IPS-18c (cell line): ENCODE measurements around the gene ICE1.
"Not testable (repeated sequence)": the region's sequence is repeated elsewhere in the genome, so short reads cannot be mapped to it uniquely, and the experiment has no call there.

Experiments
- H3K4me3 ChIP-seq: 2 replicates; pipeline ENCODE4 v1.7.0; 2013; ENCODE audit warnings: low read depth, mild to moderate bottlenecking, low read length, moderate library complexity; ENCODE audit not compliant: insufficient read depth
- H3K9me3 ChIP-seq: one replicate; pipeline ENCODE4 v1.6.1; 2013; ENCODE audit warnings: mild to moderate bottlenecking, low read length, moderate library complexity; ENCODE audit not compliant: control insufficient read depth, insufficient read depth

ICE1 gene

DNA sequence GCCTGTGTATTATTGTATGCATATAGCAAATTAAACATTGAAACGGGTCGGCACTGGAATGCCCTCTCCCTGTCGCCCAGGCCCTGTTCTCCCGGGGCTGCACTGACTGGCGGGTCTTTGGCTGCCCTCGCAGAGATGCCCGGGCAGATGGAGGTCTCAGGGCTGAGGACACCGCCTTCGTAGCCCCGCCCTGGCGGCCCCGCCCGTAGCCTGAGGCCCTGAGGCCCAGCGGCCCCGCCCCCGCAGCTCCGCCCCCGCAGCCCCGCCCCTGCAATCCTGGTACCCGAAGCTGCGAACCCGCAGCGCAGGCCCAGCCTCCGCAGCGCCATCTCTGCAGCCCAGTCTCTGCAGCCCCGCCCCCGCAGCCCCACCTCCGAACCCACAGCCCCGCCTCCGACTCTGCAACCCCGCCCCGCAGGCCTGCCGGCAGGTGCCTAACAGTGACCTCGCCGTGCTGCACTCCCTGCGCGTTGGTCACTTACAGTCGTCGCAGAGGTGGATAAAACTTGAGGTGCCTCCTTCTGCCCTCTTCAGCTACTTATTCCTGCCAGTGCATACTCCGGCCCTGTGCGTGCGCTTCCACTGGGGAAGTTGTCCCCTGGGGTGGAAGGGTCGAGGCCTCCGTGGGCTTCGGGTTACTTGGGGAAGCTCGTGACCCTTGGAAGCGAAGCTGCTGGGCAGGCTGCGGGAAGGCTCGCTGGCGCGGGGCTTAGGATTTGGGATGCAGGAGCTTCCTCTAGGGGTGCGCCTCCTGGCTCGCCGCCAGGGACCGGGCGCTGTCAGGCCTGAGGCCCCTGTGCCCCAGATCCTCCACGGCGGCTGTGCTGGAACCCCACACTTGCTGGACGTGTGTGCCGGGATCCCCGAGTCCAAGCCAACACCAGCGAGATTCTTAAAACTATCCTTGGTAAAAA lies 72.3 kb downstream of the ICE1 start:
- peak overlapping the region; percentile 45 for H3K4me3 ChIP-seq

DNA sequence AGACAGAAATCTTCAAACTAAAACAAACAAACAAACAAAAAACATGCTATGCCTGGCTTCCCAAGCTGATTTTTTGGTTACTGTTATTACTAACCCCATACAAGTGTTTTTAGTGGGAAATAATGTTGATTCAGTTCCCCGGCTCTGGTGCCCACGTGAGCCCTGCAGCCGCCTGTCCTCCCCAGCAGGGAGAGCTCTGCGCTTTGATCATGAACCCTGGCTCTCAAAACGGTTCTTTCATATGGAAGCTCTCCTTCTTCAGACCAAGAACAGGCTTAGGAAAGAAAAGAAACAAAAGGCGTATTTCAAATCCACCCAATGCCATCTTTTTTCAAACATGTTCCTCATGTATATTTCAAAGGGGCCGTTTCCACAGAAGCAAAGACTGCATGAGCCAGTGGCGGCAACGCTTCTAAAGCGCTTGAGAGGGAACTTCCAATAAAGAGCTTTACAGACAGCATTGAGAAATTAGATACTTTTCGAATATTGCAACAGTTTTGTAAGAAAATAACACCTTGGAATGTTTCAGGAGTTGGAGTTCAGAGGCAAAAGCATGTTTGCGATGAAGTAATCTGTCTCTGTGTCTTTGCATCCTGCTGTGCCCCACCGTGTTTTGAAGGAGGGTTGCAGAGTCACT lies 74.8 kb downstream of the ICE1 start:
- no peak overlapping the region for H3K4me3 ChIP-seq
- H3K9me3 ChIP-seq = no peaks in the 10 kb centered on the region

More for the DNA sequence above, 72.3 kb downstream of the ICE1 start:
- no peaks in the 10 kb centered on the region for H3K9me3 ChIP-seq

DNA sequence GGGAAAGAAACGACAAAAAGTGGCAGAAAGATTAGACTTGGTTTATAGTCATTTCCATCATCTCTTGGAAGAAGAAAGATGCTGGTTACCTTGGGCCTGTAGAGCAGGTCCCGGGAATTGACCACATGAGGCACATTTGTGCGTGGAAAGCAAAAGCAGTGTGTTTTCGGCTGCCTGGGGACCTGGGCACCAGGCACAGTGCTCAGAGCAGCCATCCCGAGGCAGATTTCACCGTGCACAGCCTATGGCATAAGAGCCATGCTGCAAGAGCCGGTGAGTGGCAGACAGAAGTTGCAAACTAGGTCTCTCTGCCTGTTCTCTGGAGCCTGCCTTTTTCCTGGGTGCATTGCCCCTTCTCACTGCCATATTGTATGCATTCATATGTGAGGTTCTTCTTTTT lies 77.0 kb downstream of the ICE1 start:
- Histone ChIP-seq H3K9me3 (no peaks in the 10 kb centered on the region), H3K4me3 (no peak overlapping the region)

DNA sequence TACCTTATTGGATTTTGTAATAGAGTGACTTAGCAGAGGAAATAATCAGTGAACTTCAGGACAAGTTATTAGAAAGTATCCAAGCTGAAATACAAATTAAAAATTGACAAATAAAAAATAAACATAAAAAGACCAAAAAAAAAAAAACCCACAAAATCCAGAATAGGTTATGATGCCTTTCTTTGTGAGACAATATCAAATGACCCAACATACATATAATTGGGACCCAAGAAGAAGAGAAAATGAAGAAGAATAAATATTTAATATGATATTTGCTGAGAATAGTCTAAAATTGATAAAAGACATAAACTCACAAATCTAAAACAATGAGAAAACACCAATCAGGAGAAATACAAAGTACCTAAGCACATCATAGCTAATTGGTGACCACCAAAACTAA lies 81.8 kb downstream of the ICE1 start:
- Histone ChIP-seq H3K9me3 (no peaks in the 10 kb centered on the region), H3K4me3 (no peak overlapping the region)

DNA sequence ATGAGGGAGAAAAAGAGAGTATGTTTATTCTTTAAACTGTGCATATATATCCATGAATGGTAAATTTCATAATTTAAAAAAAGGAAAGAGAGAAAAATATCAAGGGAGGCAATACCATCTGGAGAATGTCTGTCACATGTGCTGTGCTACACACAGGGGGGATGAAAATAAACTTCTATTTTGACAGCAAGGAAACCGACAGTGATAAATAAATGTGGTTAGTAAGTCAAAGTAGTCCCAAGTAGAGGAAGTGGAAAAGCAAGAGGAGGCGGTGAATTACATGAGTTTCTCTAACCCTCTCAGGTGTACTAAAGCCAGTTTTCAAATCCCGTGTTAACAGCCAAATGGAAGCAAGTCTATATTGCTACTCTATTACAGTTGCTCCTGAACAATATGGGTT lies 83.3 kb downstream of the ICE1 start:
- H3K9me3 ChIP-seq = no peaks in the 10 kb centered on the region
- H3K4me3 ChIP-seq = no peak overlapping the region

DNA sequence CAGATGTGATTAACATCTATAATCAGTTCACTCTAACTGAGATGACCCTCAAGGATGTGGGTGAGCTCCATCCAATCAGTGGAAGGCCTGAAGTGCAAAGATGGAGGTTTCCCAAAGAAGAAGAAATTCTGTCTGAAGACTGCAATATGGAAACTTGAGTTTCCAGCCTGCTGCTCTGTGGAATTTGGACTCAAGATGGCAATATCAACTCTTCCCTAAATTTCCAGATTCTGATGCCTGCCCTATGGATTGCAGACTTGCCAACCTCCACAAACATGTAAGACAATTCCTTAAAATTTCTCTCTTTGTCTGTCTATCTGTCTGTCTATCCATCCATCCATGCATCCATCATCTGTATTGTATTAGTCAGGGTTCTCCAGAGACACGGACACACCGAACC lies 85.9 kb downstream of the ICE1 start:
- H3K9me3 ChIP-seq = no peaks in the 10 kb centered on the region

DNA sequence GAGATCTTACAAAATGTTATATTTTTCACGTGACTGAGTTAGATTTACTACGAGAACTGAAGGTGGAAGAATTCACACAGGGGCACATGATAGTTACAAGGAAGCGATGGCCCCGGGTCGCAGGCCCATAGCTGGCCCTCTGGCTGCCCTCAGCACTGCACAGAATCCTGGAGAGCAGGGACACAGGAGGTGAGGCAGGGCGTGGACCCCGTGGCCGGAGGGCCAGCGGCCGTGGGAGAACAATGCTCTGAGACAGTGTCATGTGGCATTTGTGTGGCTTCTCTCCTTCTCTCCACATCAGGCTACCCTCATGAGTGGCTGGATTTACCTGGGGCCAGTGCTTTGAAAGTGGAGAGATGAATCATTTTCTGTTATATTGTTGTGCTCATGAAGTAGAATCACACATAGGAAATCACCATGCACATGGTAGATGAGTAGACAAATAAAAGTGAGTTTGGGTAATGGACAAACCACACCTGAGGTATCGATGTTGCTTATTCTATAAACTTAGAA lies 89.5 kb downstream of the ICE1 start:
- peaks cover 6% of the 10 kb centered on the region for H3K9me3 ChIP-seq
- H3K4me3 ChIP-seq = no peak overlapping the region

More for the DNA sequence above, 85.9 kb downstream of the ICE1 start:
- no peak overlapping the region for H3K4me3 ChIP-seq

DNA sequence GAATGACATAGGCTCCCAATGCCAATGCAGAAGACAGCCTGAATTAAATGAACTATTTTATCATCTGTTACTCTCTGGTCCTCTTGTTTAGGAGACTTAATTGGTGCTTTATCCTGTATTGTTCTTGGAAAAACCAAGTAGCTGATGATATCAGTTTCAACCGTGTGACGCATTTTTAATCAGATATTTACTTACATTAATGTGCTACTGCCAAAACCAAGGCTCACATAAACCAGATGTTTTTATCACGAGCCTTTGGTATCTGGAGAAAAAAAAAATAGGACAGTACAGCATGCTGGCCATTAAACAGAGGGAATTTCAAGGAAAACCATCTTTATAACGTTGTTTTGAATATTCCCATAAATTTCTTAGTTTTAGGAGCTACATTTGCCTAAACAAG lies 90.1 kb downstream of the ICE1 start:
- Histone ChIP-seq H3K4me3 (no peak overlapping the region), H3K9me3 (peaks cover 6% of the 10 kb centered on the region)

DNA sequence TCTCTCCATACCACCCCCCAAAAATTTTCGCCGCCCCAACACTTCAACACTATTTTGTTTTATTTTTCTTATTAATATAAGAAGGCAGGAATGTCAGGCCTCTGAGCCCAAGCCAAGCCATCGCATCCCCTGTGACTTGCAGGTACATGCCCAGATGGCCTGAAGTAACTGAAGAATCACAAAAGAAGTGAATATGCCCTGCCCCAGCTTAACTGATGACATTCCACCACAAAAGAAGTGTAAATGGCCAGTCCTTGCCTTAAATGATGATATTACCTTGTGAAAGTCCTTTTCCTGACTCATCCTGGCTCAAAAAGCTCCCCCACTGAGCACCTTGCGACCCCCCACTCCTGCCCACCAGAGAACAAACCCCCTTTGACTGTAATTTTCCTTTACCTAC lies 98.1 kb downstream of the ICE1 start:
- not testable (repeated sequence) for H3K4me3 ChIP-seq, H3K9me3 ChIP-seq

DNA sequence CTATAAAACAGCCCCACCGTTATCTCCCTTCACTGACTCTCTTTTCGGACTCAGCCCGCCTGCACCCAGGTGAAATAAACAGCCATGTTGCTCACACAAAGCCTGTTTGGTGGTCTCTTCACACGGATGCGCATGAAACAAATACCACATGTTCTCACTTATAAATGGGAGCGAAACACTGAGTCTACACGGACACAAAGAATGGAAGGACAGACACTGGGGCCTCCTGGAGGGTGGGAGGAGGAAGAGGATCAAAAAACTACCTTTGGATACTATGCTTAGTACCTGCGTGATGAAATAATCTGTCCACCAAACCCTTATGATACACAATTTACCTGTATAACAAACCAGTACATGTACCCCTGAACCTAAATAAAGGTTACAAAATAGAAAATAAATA lies 98.6 kb downstream of the ICE1 start:
- no peak overlapping the region for H3K4me3 ChIP-seq
- H3K9me3 ChIP-seq = peaks cover 4% of the 10 kb centered on the region

DNA sequence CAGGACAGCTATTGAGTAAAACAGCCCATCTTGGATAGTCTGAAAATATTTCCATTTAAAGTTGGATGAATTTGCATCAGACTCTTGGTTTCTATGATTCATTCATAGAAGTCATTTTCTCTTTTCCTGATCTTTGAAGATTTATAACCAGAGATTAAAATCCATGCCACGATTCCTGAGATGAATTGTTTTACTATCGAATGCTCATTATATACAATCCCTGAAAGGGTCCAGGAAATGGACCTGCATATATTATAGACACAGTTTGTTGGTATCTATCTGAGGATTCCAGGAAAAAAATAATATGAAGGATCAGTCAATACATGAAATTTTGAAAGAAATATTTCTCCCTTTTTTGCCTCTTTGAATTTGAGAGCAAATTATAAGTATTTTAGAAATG lies 99.0 kb downstream of the ICE1 start:
- Histone ChIP-seq H3K9me3 (peaks cover 4% of the 10 kb centered on the region), H3K4me3 (no peak overlapping the region)

DNA sequence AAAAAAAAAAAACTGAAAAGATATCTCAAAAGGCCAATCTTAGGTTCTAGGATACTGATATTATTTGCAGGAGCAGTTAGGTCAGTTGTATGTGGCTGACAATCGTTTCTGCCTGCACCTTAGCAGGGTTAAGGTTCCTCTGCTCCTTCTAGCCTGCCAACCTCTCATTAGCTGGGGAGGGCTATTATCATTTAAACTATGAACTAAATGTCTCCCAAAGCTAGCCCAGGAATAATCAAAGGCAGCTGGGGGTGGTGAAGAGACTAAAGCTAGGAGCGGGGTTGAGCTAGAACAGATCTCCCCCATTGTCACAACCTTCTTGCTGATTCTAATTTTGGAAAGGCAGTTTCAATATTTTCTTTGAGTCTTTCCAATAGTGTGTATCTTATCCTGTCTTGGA lies 99.9 kb downstream of the ICE1 start:
- Histone ChIP-seq H3K9me3 (peaks cover 2% of the 10 kb centered on the region), H3K4me3 (no peak overlapping the region)

DNA sequence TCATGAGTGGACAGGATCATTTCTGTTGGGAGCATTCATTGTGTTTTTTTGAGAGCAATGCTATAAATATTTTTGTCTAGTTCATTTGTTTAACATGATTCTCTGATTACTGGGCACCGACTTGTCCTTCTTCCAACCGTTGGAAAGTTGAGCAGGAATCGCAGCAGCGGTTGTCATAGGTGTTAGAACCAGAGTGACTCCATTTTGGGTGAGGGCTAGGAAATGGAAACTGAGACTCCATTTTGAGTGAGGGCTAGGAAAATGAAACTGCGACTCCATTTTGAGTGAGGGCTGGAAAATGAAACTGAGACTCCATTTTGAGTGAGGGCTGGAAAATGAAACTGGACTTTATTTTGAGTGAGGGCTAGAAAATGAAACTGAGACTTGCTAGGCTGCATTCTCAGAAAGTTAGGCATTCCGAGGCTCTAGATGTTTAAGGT lies 100.6 kb downstream of the ICE1 start:
- Histone ChIP-seq H3K4me3 (no peak overlapping the region), H3K9me3 (peaks cover 2% of the 10 kb centered on the region)

DNA sequence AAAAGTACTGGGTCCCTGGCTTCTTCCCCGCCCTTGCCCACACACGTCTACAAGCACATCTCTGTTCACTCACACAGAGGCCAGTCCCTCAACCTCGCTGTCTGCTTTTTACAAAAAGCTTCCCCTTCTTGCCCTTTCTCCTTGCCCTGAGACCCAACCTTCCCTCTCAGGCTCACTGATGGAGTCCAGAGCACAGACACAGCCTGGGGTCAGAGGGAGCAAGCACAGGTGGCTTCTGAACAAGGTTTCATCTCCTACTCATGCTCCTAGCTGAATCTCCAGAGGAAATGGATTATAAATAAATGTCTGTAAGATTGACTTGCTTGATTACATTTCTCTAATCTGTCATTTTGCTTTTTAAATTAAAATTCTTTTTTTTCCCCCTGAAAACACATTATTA lies 101.8 kb downstream of the ICE1 start:
- Histone ChIP-seq H3K9me3 (peaks cover 2% of the 10 kb centered on the region), H3K4me3 (no peak overlapping the region)

DNA sequence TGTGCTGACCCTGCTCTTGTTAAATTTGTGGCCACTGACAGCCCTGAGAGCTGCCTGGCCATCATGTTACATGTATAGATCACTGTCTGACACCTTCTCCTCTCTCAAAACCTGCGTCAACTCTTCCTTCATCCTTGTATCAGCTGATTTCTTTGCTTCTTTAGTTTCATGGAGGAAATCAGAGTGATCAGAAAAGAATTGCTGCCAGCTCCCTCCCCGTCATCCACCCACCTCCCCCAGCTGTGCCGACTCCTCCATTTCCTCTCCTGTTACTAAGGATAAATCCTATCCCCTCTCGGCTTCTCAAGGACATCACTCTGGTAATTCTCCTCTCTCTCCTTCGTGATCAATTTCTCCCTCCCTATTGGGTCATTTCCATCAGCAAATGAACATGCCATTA lies 108.9 kb downstream of the ICE1 start:
- Histone ChIP-seq H3K9me3 (no peaks in the 10 kb centered on the region), H3K4me3 (no peak overlapping the region)

DNA sequence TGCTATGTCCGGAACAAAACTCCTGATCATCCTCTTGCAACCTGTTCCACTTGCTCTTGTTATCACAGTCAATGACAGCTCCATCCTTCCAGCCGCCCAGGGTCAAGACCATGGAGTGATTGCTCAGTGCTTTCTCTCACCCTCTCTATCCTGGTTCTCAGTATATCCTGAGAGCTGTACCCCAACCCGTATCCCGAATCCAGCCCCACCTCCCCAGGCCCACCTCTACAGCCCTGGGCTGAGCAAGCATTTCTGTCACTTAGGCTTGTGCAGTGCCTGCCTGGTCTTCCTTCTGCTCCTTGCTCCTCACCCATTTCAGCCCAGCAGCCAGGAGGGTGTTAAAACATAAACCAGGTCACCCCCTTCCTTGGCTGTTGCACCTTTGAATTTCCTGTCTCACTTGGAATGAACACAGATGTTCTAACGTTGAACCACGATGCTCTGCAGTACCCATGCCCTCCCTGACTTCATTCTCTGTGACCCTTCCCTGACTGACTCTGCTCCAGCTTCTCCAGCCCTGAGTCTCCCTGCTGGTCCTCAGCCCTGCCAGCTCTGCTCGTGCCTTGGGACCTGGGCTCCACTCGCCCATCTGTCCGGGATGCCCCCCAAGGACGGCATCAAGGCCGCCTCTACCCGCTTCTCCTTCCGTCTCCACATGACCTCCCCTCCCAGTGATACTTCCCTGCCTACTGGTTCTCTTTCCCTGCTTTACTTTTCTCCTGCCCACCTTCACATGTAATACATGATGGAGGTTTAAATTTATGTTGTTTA lies 110.0 kb downstream of the ICE1 start:
- H3K4me3 ChIP-seq = no peak overlapping the region
- no peaks in the 10 kb centered on the region for H3K9me3 ChIP-seq

DNA sequence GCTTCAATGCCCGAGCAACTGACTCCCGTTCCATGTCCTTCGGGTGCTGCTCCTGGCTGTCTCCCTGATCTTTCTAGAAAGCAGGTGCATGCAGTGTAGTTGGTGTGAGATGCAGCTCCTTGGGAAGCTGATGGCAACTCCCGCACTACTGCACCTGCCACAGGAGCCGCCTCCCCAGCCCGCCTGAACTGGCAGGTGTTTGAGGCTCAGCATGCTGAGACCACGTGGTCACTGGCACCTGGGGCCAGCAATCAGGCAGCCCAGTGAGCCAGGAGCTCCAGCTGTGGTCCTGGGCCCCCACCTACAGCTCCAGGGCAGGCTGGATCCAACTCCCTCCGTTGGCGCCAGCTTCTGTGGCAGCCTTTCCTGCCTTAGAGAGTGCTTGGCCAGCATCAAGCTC lies 111.5 kb downstream of the ICE1 start:
- Histone ChIP-seq H3K4me3 (no peak overlapping the region), H3K9me3 (no peaks in the 10 kb centered on the region)

DNA sequence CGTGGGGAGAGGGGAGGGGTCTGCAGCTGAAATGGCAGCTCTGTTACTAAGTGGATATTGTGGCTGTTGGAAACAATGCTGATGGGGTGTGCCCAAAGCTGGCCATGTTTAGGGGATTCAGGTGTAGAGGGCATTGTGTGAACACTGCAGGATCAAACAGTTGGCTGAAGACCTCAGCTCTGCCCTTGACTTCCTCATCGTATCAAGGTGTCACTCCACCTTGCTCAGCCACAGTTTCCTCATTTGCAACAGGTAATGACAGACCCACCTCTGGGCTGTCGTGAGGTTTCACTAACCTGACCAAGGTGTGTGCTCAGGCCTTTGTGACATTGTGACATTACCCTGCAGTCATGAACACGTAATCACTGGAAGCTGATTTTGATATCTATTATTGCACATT lies 111.9 kb downstream of the ICE1 start:
- Histone ChIP-seq H3K9me3 (no peaks in the 10 kb centered on the region), H3K4me3 (no peak overlapping the region)
